GM12874 (cell line): ENCODE measurements around the gene PRKAR1A.

Experiments used
- TF ChIP-seq, protein P1 (sequence below): IDR thresholded peaks from 2 replicates; pipeline ENCODE4 v1.5.1; 2011; ENCODE audit warnings: low read depth, mild to moderate bottlenecking, control low read depth, low read length, moderate library complexity; ENCODE audit not compliant: insufficient read depth

The PRKAR1A gene

DNA sequence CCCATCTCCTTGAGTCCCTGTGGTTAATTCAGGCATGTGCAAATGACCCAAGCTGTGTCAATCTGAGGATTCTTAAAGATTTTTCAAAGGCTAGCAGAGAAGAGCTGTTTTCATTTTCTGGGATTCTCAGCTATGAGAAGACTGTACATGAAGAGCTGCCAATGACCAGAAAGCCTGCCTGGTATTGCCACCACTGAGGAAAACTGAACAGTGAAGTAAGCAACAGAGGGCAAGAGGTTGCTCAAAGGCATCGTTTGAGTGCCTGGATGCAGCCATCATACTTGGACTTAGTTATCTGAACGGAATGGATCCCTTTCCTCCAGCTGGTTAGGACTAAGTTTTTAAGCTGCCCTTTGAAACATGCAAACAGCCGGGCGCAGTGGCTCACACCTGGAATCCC is 50.5 kb downstream of the PRKAR1A start:
- TF ChIP-seq, protein P1, sequence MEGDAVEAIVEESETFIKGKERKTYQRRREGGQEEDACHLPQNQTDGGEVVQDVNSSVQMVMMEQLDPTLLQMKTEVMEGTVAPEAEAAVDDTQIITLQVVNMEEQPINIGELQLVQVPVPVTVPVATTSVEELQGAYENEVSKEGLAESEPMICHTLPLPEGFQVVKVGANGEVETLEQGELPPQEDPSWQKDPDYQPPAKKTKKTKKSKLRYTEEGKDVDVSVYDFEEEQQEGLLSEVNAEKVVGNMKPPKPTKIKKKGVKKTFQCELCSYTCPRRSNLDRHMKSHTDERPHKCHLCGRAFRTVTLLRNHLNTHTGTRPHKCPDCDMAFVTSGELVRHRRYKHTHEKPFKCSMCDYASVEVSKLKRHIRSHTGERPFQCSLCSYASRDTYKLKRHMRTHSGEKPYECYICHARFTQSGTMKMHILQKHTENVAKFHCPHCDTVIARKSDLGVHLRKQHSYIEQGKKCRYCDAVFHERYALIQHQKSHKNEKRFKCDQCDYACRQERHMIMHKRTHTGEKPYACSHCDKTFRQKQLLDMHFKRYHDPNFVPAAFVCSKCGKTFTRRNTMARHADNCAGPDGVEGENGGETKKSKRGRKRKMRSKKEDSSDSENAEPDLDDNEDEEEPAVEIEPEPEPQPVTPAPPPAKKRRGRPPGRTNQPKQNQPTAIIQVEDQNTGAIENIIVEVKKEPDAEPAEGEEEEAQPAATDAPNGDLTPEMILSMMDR: no peak

DNA sequence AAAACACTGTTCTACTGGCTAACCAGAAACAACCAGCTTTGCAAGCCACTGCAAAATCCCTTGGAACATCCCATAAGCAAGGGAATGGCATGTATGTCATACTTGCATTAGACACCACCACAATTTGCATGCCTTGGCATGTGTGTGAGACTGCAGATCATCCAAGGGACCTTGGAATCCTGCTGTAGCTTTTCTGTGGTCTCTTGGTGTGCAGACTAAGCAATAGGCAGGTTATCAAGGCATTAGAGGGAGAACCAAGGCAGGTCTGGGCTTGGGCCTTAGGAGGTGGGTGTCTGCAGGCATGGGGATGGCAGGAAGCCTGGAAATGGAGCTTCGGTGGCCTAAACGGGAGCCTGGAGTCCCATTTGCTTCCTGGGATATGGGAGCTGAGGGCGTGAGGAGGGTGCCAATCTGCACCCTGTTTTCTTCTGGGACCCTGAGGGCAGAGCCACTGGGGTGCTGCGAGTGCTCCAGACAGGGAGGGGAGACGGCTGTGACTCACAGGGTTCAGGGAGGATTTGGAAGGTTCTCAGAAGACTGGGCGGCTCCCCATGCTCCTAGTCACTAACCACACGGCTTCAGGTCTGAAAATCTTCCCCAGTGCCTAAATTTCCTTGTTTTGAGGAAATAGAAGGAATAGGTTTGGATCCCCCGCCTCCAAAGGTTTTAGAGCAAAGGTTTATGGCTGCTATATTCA is 52.3 kb downstream of the PRKAR1A start:
- TF ChIP-seq, protein P1: no peak

DNA sequence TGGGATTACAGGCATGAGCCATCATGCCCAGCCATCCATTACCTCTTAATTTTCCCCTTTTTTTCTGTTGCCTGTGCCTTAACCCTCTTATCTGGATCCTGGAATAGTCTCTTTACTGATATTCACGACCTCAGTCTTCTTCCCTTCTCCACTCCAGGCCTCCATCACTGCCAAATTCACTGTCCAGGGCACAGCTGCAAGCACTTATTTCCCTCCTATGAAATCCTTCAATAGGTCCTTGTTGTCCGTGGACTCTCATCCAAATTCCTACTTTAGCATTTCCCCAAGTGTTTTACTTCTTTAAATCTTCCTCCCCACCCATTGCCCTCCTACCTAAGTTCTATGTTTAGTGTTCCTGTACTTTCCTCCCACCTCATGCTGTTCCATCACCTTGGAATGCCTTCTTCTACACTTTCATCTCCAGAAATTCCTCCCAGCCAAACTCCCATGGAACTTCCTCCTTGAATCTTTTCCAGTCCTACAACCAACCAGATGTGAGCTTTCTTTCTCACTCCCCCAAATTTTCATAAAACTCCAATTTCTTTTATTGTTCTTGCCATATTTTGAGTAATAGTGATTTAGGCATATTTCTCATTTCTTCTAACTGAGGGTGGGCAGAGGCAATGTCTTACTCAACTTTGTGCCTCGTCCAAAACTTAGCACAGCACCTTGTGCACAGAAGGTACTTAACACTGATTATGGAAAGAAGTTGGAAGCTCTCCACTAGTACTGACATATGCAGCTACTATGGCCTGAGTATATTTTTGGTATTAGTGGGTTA is 53.6 kb downstream of the PRKAR1A start:
- TF ChIP-seq, protein P1: no peak

DNA sequence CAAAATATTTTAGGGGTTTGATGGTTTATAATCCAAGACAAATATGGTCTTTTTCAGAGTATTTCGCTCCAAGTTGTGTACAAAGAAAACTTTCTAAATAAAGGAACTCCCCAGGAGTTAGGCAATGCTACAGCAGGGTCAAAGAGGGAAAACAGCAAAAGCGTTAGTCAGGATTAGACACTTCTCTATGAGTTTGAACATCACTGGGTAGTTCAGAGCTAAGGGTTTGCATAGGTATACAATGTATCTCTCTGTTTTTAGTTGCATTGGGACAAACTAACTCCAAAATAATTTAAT is 54.2 kb downstream of the PRKAR1A start:
- TF ChIP-seq, protein P1: no peak

DNA sequence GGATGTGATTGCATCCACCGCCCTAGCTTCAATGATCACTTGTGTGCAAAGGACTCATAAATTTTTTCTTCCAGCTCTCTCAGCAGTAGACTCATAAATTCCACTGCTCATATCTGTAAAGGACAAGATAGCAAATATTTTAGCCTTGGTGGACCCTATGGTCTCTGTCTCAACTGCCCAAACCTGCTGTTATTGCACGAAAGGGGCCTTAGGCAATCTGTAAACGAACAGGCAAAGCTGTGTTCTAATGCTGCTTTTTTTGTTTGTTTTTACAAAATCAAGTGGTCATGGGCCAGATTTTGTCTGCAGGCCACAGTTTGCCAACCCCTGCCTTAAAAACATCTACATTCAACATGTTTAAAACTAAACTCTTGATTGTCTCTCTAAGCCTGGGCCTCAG is 54.8 kb downstream of the PRKAR1A start:
- TF ChIP-seq, protein P1: no peak

DNA sequence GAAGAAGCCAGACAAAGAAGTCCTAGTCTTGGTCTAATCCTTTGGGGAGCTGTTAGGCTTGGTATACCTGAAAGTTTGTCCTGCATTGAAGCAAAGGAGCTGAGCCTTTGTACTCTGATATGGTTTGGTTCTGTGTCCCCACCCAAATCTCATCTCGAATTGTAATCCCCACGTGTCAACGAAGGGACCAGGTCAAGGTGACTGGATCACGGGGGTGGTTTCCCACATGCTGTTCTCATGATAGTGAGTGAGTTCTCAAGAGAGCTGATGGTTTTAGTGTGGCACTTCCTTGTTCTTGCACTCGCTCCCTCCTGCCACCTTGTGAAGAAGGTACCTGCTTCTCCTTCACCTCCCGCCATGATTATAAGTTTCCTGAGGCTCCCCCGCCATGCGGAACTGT is 55.4 kb downstream of the PRKAR1A start:
- TF ChIP-seq, protein P1: no peak

DNA sequence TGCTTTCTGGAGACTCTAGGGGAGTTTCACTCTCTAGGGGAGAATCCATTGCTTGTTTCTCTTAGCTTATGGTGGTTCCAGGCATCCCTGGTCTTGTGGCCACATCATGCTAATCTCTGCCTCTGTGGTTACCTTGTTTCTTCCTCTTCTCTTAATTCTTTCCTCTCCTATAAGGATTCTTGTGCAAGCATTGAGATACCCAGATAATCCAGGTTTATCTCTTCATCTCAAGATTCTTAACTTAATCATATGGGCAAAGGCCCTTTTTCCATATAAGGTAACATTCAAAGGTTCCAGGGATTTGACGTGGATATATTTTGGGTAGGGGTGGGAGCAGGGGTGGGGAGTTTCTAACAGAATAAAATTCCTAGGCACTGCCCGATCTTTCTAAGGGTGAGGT is 56.4 kb downstream of the PRKAR1A start:
- TF ChIP-seq, protein P1: no peak
